Measurements from ENCODE around the gene FLACC1. TPM values are rescaled to one million over a fixed set of nuclear protein-coding genes. Genes with fewer than 3 reads are reported as not detected.
"Not testable (repeated sequence)": the region's sequence is repeated elsewhere in the genome, so short reads cannot be mapped to it uniquely, and the experiment has no call there.

Gene FLACC1
- total and polyA plus RNA-seq, 5 donors from 2014 or later: 0.23 to 7.0 (median 1.6) TPM

DNA sequence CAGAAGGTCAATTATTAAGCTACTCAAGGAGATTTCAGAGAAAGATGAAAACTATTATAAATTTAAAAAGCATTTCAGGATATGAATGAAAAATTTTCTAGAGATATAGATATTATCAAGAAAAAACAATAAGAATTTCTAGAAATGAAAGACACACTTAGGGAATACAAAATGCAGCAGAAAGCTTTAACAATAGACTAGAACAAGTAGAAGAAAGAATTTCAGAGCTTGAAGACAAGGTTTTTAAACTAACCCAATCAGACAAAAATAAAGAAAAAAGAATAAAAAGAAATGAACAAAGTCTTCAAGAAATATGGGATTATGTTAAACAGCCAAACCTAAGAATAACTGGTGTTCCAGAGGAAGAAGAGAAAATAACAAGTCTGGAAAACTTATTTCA is 34.4 kb downstream of the FLACC1 start:
- Mint-ChIP-seq H3K27me3 (no peaks in the 10 kb centered on the region), H3K4me3 (no peak overlapping the region)

DNA sequence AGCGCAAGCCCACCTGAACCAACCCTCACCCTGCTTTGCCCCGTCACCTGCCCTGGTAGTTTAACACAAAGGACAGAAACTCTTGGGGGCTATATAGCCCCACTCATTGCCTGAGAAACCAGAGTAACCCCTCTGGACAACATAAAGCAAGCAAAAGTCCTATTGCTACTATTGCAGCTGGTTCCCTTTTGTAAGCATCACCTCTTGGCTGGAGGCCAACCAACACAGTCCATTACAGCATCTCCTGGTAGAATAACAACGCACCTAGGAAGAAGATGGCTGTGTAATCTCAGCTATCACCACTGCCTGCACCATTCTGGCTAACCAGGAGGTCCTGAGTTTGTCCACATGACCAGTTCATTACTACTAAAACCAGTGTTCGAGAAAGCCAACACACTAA is 36.4 kb downstream of the FLACC1 start:
- H3K9me3 Mint-ChIP-seq: peaks cover 5 to 59% (median 22%) of the 10 kb centered on the region in 7 donors

More for the DNA sequence above, 34.4 kb downstream of the FLACC1 start:
- Histone ChIP-seq H3K9me3 (ENCODE audit: control insufficient read depth in 2 of 2, low read length in 2 of 2) (peaks cover 16 to 22% of the 10 kb centered on the region in 2 experiments), H3K4me1 (ENCODE audit: control insufficient read depth, insufficient read depth, low read length, poor library complexity, severe bottlenecking) (no peaks in the 10 kb centered on the region), H3K36me3 (ENCODE audit: control insufficient read depth, insufficient read depth, low read length) (peaks cover 12% of the 10 kb centered on the region), H3K4me3 (ENCODE audit: low read depth, low read length) (no peak overlapping the region), H3K27ac (ENCODE audit: insufficient read depth, low read length, poor library complexity, severe bottlenecking) (no peak overlapping the region), H3K27me3 (ENCODE audit: control insufficient read depth, insufficient read depth, low read length) (no peaks in the 10 kb centered on the region)
- peaks cover 0 to 14% (median 2%) of the 10 kb centered on the region in 4 donors for H3K4me1 Mint-ChIP-seq
- H3K27ac Mint-ChIP-seq: no peak overlapping the region
- H3K36me3 Mint-ChIP-seq: peaks cover 51% of the 10 kb centered on the region
- DNase-seq: no peak
- no peak for ATAC-seq (ENCODE audit: low read depth in 2 of 2)
- peaks cover 10 to 53% (median 26%) of the 10 kb centered on the region in 7 donors for H3K9me3 Mint-ChIP-seq

GRCh38 chr2:201320257-201320656 is 36.9 kb downstream of the FLACC1 start:
- Mint-ChIP-seq H3K4me3 (no peak overlapping the region), H3K27me3 (no peaks in the 10 kb centered on the region), H3K4me1 (peaks cover 0 to 3% (median 1%) of the 10 kb centered on the region in 4 donors), H3K36me3 (peaks cover 62% of the 10 kb centered on the region), H3K9me3 (peaks cover 4 to 59% (median 22%) of the 10 kb centered on the region in 7 donors), H3K27ac (no peak overlapping the region)
- Histone ChIP-seq H3K27ac (ENCODE audit: insufficient read depth, low read length, poor library complexity, severe bottlenecking) (no peak overlapping the region), H3K4me1 (ENCODE audit: control insufficient read depth, insufficient read depth, low read length, poor library complexity, severe bottlenecking) (no peaks in the 10 kb centered on the region), H3K4me3 (ENCODE audit: low read depth, low read length) (no peak overlapping the region), H3K27me3 (ENCODE audit: control insufficient read depth, insufficient read depth, low read length) (no peaks in the 10 kb centered on the region), H3K36me3 (ENCODE audit: control insufficient read depth, insufficient read depth, low read length) (peaks cover 12% of the 10 kb centered on the region), H3K9me3 (ENCODE audit: control insufficient read depth in 2 of 2, low read length in 2 of 2) (peaks cover 16 to 22% of the 10 kb centered on the region in 2 experiments)
- no peak for DNase-seq
- ATAC-seq (ENCODE audit: low read depth in 2 of 2): no peak

More for the DNA sequence above, 36.4 kb downstream of the FLACC1 start:
- H3K36me3 Mint-ChIP-seq: peaks cover 61% of the 10 kb centered on the region
- no peak overlapping the region for H3K27ac Mint-ChIP-seq
- peaks cover 0 to 2% (median under 1%) of the 10 kb centered on the region in 4 donors for H3K4me1 Mint-ChIP-seq
- DNase-seq: no peak
- no peak overlapping the region for H3K4me3 Mint-ChIP-seq
- ATAC-seq (ENCODE audit: low read depth in 2 of 2): no peak
- Histone ChIP-seq H3K27me3 (ENCODE audit: control insufficient read depth, insufficient read depth, low read length) (no peaks in the 10 kb centered on the region), H3K9me3 (ENCODE audit: control insufficient read depth in 2 of 2, low read length in 2 of 2) (peaks cover 16 to 22% of the 10 kb centered on the region in 2 experiments), H3K4me1 (ENCODE audit: control insufficient read depth, insufficient read depth, low read length, poor library complexity, severe bottlenecking) (no peaks in the 10 kb centered on the region), H3K36me3 (ENCODE audit: control insufficient read depth, insufficient read depth, low read length) (peaks cover 12% of the 10 kb centered on the region), H3K27ac (ENCODE audit: insufficient read depth, low read length, poor library complexity, severe bottlenecking) (no peak overlapping the region), H3K4me3 (ENCODE audit: low read depth, low read length) (no peak overlapping the region)
- no peaks in the 10 kb centered on the region for H3K27me3 Mint-ChIP-seq

- Mint-ChIP-seq H3K27me3 (no peaks in the 10 kb centered on the region), H3K36me3 (peaks cover 65% of the 10 kb centered on the region), H3K4me1 (peaks cover 0 to 5% (median 1%) of the 10 kb centered on the region in 4 donors), H3K4me3 (no peak overlapping the region), H3K9me3 (peaks cover 4 to 62% (median 26%) of the 10 kb centered on the region in 7 donors), H3K27ac (no peak overlapping the region)
- Histone ChIP-seq H3K36me3 (ENCODE audit: control insufficient read depth, insufficient read depth, low read length) (peaks cover 12% of the 10 kb centered on the region), H3K27me3 (ENCODE audit: control insufficient read depth, insufficient read depth, low read length) (no peaks in the 10 kb centered on the region), H3K4me3 (ENCODE audit: low read depth, low read length) (no peak overlapping the region), H3K27ac (ENCODE audit: insufficient read depth, low read length, poor library complexity, severe bottlenecking) (no peak overlapping the region), H3K9me3 (ENCODE audit: control insufficient read depth in 2 of 2, low read length in 2 of 2) (peaks cover 17 to 22% of the 10 kb centered on the region in 2 experiments), H3K4me1 (ENCODE audit: control insufficient read depth, insufficient read depth, low read length, poor library complexity, severe bottlenecking) (no peaks in the 10 kb centered on the region)
- ATAC-seq (ENCODE audit: low read depth in 2 of 2) (no peak), DNase-seq (no peak)
Observed at GRCh38 chr2:201319511-201319910, 37.6 kb downstream of the FLACC1 start.

GRCh38 chr2:201313362-201313761 is 43.8 kb downstream of the FLACC1 start:
- no peaks in the 10 kb centered on the region for H3K4me1 ChIP-seq (ENCODE audit: control insufficient read depth, insufficient read depth, low read length, poor library complexity, severe bottlenecking)
- Mint-ChIP-seq H3K27ac (no peak overlapping the region), H3K9me3 (peaks cover 0 to 52% (median 12%) of the 10 kb centered on the region in 7 donors), H3K27me3 (no peaks in the 10 kb centered on the region), H3K4me3 (no peak overlapping the region), H3K4me1 (peaks cover 0 to 5% (median 1%) of the 10 kb centered on the region in 4 donors), H3K36me3 (peaks cover 82% of the 10 kb centered on the region)
- H3K36me3 ChIP-seq (ENCODE audit: control insufficient read depth, insufficient read depth, low read length): peaks cover 6% of the 10 kb centered on the region
- no peak for ATAC-seq (ENCODE audit: low read depth in 2 of 2)
- no peak overlapping the region for H3K27ac ChIP-seq (ENCODE audit: insufficient read depth, low read length, poor library complexity, severe bottlenecking)
- no peak overlapping the region for H3K4me3 ChIP-seq (ENCODE audit: low read depth, low read length)
- H3K27me3 ChIP-seq (ENCODE audit: control insufficient read depth, insufficient read depth, low read length): no peaks in the 10 kb centered on the region
- DNase-seq: no peak
- peaks cover 8 to 13% of the 10 kb centered on the region in 2 experiments for H3K9me3 ChIP-seq (ENCODE audit: control insufficient read depth in 2 of 2, low read length in 2 of 2)

- peaks cover 10% of the 10 kb centered on the region for H3K36me3 ChIP-seq (ENCODE audit: control insufficient read depth, insufficient read depth, low read length)
- no peaks in the 10 kb centered on the region for H3K27me3 ChIP-seq (ENCODE audit: control insufficient read depth, insufficient read depth, low read length)
- peaks cover 5 to 13% of the 10 kb centered on the region in 2 experiments for H3K9me3 ChIP-seq (ENCODE audit: control insufficient read depth in 2 of 2, low read length in 2 of 2)
- DNase-seq (no peak), ATAC-seq (ENCODE audit: low read depth in 2 of 2) (no peak)
- Mint-ChIP-seq H3K9me3 (peaks cover 0 to 33% (median 6%) of the 10 kb centered on the region in 7 donors), H3K27ac (no peak overlapping the region), H3K4me3 (no peak overlapping the region), H3K36me3 (peaks cover 71% of the 10 kb centered on the region), H3K4me1 (no peaks in the 10 kb centered on the region), H3K27me3 (no peaks in the 10 kb centered on the region)
- no peak overlapping the region for H3K4me3 ChIP-seq (ENCODE audit: low read depth, low read length)
- H3K4me1 ChIP-seq (ENCODE audit: control insufficient read depth, insufficient read depth, low read length, poor library complexity, severe bottlenecking): no peaks in the 10 kb centered on the region
- H3K27ac ChIP-seq (ENCODE audit: insufficient read depth, low read length, poor library complexity, severe bottlenecking): no peak overlapping the region
Observed at GRCh38 chr2:201308914-201309313, 48.2 kb downstream of the FLACC1 start.

- Mint-ChIP-seq H3K4me1 (no peaks in the 10 kb centered on the region), H3K9me3 (peaks cover 0 to 31% (median 6%) of the 10 kb centered on the region in 7 donors), H3K4me3 (no peak overlapping the region), H3K27me3 (no peaks in the 10 kb centered on the region), H3K36me3 (peaks cover 60% of the 10 kb centered on the region), H3K27ac (no peak overlapping the region)
- no peaks in the 10 kb centered on the region for H3K27me3 ChIP-seq (ENCODE audit: control insufficient read depth, insufficient read depth, low read length)
- DNase-seq (no peak), ATAC-seq (ENCODE audit: low read depth in 2 of 2) (no peak)
- no peaks in the 10 kb centered on the region for H3K4me1 ChIP-seq (ENCODE audit: control insufficient read depth, insufficient read depth, low read length, poor library complexity, severe bottlenecking)
- H3K36me3 ChIP-seq (ENCODE audit: control insufficient read depth, insufficient read depth, low read length): peaks cover 10% of the 10 kb centered on the region
- no peak overlapping the region for H3K4me3 ChIP-seq (ENCODE audit: low read depth, low read length)
- H3K9me3 ChIP-seq (ENCODE audit: control insufficient read depth in 2 of 2, low read length in 2 of 2): peaks cover 4 to 10% of the 10 kb centered on the region in 2 experiments
- no peak overlapping the region for H3K27ac ChIP-seq (ENCODE audit: insufficient read depth, low read length, poor library complexity, severe bottlenecking)
Observed at GRCh38 chr2:201307876-201308275, 49.3 kb downstream of the FLACC1 start.

DNA sequence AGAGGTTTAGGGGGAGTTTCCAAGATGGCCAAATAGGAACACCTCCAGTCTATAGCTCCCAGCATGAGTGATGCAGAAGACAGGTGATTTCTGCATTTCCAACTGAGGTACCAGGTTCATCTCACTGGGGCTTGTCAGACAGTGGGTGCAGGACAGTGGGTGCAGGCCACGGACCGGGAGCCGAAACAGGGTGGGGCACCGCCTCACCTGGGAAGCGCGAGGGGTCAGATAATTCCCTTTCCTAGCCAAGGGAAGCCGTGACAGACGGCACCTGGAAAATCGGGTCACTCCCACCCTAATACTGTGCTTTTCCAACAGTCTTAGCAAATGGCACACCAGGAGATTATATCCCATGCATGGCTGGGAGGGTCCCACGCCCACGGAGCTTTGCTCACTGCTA is 57.2 kb downstream of the FLACC1 start:
- Mint-ChIP-seq H3K36me3 (peaks cover 49% of the 10 kb centered on the region), H3K9me3 (peaks cover 2 to 59% (median 18%) of the 10 kb centered on the region in 7 donors), H3K4me1 (peaks cover 0 to 21% (median 5%) of the 10 kb centered on the region in 4 donors)
- not testable (repeated sequence) for H3K4me3 Mint-ChIP-seq; H3K27ac Mint-ChIP-seq; ATAC-seq (ENCODE audit: low read depth in 2 of 2); DNase-seq; H3K27me3 ChIP-seq (ENCODE audit: control insufficient read depth, insufficient read depth, low read length); H3K36me3 ChIP-seq (ENCODE audit: control insufficient read depth, insufficient read depth, low read length); H3K4me1 ChIP-seq (ENCODE audit: control insufficient read depth, insufficient read depth, low read length, poor library complexity, severe bottlenecking); H3K27ac ChIP-seq (ENCODE audit: insufficient read depth, low read length, poor library complexity, severe bottlenecking); H3K4me3 ChIP-seq (ENCODE audit: low read depth, low read length); H3K27me3 Mint-ChIP-seq
- H3K9me3 ChIP-seq (ENCODE audit: control insufficient read depth in 2 of 2, low read length in 2 of 2): peaks cover 12 to 14% of the 10 kb centered on the region in 2 experiments
